PC-3 (cell line): ENCODE results near the gene CRAMP1.

ENCODE experiments used
- CTCF ChIP-seq: fragments of 300-600 bp; sonication (generic); conservative IDR thresholded peaks from 2 replicates; pipeline ENCODE4 v1.5.1; 2017; ENCODE audit warnings: antibody characterized with exemption, low read depth, mild to moderate bottlenecking, low read length
- EZH2 ChIP-seq: fragments of 300-600 bp; sonication (generic); IDR thresholded peaks from one replicate; pipeline ENCODE4 v1.6.1; 2017; ENCODE audit warnings: antibody characterized with exemption, mild to moderate bottlenecking, low read length; ENCODE audit not compliant: unreplicated experiment
- EZH2phosphoT487 ChIP-seq: fragments of 300-600 bp; sonication (generic); IDR thresholded peaks from 2 replicates; pipeline ENCODE4 v1.6.1; 2018; ENCODE audit warnings: mild to moderate bottlenecking, antibody characterized with exemption, low read length, borderline replicate concordance

DNA sequence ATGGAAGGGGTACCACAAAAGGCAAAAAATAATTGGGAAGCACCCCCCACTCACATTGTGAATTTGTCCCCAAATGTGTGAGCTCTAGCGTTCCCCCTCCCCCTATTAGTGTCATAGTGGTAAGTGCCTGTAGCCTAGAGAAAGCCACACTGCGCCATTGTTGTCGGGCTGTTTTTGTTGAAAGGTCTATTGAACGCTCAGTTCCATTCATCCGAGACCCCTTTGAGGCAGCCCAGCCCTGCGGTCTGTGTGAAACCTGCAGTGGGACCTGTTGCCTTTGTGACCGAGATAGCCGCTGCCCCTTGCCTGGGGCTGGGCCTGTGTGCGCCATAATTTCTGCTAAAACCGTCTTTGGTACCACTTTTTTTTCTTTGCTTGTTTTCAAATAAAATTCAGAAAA, 68.9 kb downstream of the CRAMP1 start:
- TF ChIP-seq CTCF (no peak), EZH2phosphoT487 (no peak), EZH2 (no peak)
